Panc1 (cell line): Measurements from ENCODE around the gene ORC4. TPM values are rescaled to one million over a fixed set of nuclear protein-coding genes. Genes with fewer than 3 reads are reported as not detected.

Experiments used
- ATAC-seq: fragments of 200-7000 bp; cut with Tn5 transposase; 2 replicates; pipeline ENCODE4 v1.9.1; 2020; ENCODE audit warnings: mild to moderate bottlenecking, moderate library complexity
- BruUV-seq: library from RNA; stranded (reverse); fragments of 400-500 nt; replicated peaks from 2 replicates; lab custom pipeline; 2021; lab: Mats Ljungman, UMichigan
- CTCF ChIA-PET: fragments of 300-600 bp; sonication (Branson Sonifier 250); formaldehyde crosslinking; loops from one replicate; lab custom pipeline; 2022; ENCODE audit warnings: antibody characterized with exemption; lab: Charles Lee
- POLR2A ChIA-PET: fragments of 300-600 bp; sonication (Branson Sonifier 250); formaldehyde crosslinking; loops from one replicate; lab custom pipeline; 2022; ENCODE audit warnings: antibody characterized with exemption; lab: Charles Lee
- DNase-seq: peaks from one replicate; pipeline ENCODE4 v3.0.0-alpha.2; 2010; ENCODE audit warnings: low read depth, low spot score
- H3K27ac ChIP-seq: 2 replicates; pipeline ENCODE4 v1.5.1; 2011; ENCODE audit warnings: mild to moderate bottlenecking, low read length, inconsistent platforms
- H3K27me3 ChIP-seq: fragments of 200-500 bp; sonication (Bioruptor generic); 2 replicates; pipeline ENCODE4 v1.6.0; 2014; ENCODE audit warnings: low read length, inconsistent platforms; ENCODE audit not compliant: control insufficient read depth, insufficient read depth
- H3K36me3 ChIP-seq: fragments of 200-500 bp; sonication (Bioruptor generic); 2 replicates; pipeline ENCODE4 v1.5.1; 2014; ENCODE audit warnings: inconsistent platforms, mild to moderate bottlenecking, low read length, moderate library complexity; ENCODE audit not compliant: control insufficient read depth, insufficient read depth
- H3K4me1 ChIP-seq: 2 replicates; pipeline ENCODE4 v1.5.1; 2011; ENCODE audit warnings: inconsistent platforms, mild to moderate bottlenecking, low read length, moderate library complexity; ENCODE audit not compliant: control insufficient read depth, insufficient read depth
- H3K4me3 ChIP-seq, 2 experiments: 2 replicates each; pipeline ENCODE4 v1.5.1; 2011 to 2012; ENCODE audit warnings: low read depth in 2 of 2, low read length in 2 of 2, mild to moderate bottlenecking in 2 of 2, inconsistent platforms in 1 of 2, moderate library complexity in 1 of 2
- H3K9me3 ChIP-seq: fragments of 200-500 bp; sonication (Bioruptor generic); 2 replicates; pipeline ENCODE4 v1.5.1; 2014; ENCODE audit warnings: low read depth, mild to moderate bottlenecking, inconsistent platforms, low read length, moderate library complexity; ENCODE audit not compliant: control insufficient read depth, insufficient read depth
- CTCF ChIP-seq: fragments of 450-650 bp; IDR thresholded peaks from 2 replicates; pipeline ENCODE4 v1.5.1; 2017; ENCODE audit warnings: mild to moderate bottlenecking
- POLR2AphosphoS5 ChIP-seq: IDR thresholded peaks from 2 replicates; pipeline ENCODE4 v1.6.1; 2012; ENCODE audit warnings: mild to moderate bottlenecking, low read depth, low read length, moderate library complexity
- REST ChIP-seq, 2 experiments: IDR thresholded peaks; 2 replicates each; pipeline ENCODE4 v1.6.1; 2011 to 2012; ENCODE audit warnings: low read depth in 2 of 2, control low read depth in 1 of 2, low read length in 1 of 2, mild to moderate bottlenecking in 1 of 2, moderate library complexity in 1 of 2; ENCODE audit not compliant: insufficient read depth in 1 of 2
- SIN3A ChIP-seq: IDR thresholded peaks from 2 replicates; pipeline ENCODE4 v1.6.1; 2012; ENCODE audit warnings: low read depth, mild to moderate bottlenecking, low read length, moderate library complexity, borderline replicate concordance; ENCODE audit not compliant: insufficient read depth
- TCF7L2 ChIP-seq: IDR thresholded peaks from 2 replicates; pipeline ENCODE4 v1.6.1; 2011; ENCODE audit warnings: mild to moderate bottlenecking, low read depth, low read length, inconsistent platforms
- in situ Hi-C: cut with HindIII; loops from 2 replicates; pipeline ENCODE4 v1.10.0; 2016; ENCODE audit warnings: low sequenced_read_pairs, low pct_unique_long_range_greater_than_20kb
- intact Hi-C: fragments of 100-400 bp; cut with micrococcal nuclease; formaldehyde crosslinking; loops from one replicate; pipeline ENCODE4 v1.10.0; 2022; ENCODE audit not compliant: unreplicated experiment
- total RNA-seq: library from RNA; stranded (reverse); gene quantifications from one replicate; pipeline ENCODE4 v1.2.1, GENCODE V29; 2021; ENCODE audit not compliant: unreplicated experiment

Gene ORC4
- total RNA-seq, 1 experiment from 2014 or later, result 43.3 TPM

- H3K9me3 ChIP-seq, result no peaks in the 10 kb centered on the region
- DNase-seq (no peak), ATAC-seq (no peak)
- no TSS peak for BruUV-seq
- no peaks in the 10 kb centered on the region for H3K4me1 ChIP-seq
- ChIA-PET CTCF (no interaction called here), POLR2A (no interaction called here)
- no peak overlapping the region for H3K4me3 ChIP-seq
- intact Hi-C loops (no loop called here), in situ Hi-C loops (no loop called here)
- H3K27me3 ChIP-seq, result no peaks in the 10 kb centered on the region
- H3K27ac ChIP-seq, result no peak overlapping the region
- no peak for TF ChIP-seq TCF7L2
- no peak for TF ChIP-seq POLR2AphosphoS5
- no peak for TF ChIP-seq CTCF
- TF ChIP-seq SIN3A, result no peak
- no peak for TF ChIP-seq REST (IDR thresholded peaks at IDR 0.05; ENCODE audit: insufficient read depth in 1 of 2, low read depth in 2 of 2, low read length in 1 of 2)
- H3K36me3 ChIP-seq, result no peaks in the 10 kb centered on the region; the same call in 1 of the 2 replicates
Measured at GRCh38 chr2:148031152-148031551, 10.6 kb upstream of the ORC4 start.

- ChIA-PET POLR2A (no interaction called here), CTCF (no interaction called here)
- Histone ChIP-seq H3K4me3 (no peak overlapping the region), H3K36me3 (no peaks in the 10 kb centered on the region; the same call in 1 of the 2 replicates), H3K9me3 (no peaks in the 10 kb centered on the region), H3K27ac (no peak overlapping the region), H3K27me3 (no peaks in the 10 kb centered on the region), H3K4me1 (peaks cover 4% of the 10 kb centered on the region; the same call in 1 of the 2 replicates)
- no TSS peak for BruUV-seq
- intact Hi-C loops (no loop called here), in situ Hi-C loops (no loop called here)
- no peak for ATAC-seq
- DNase-seq, result no peak
- TF ChIP-seq POLR2AphosphoS5 (no peak), SIN3A (no peak), CTCF (no peak), TCF7L2 (no peak), REST (IDR thresholded peaks at IDR 0.05; ENCODE audit: insufficient read depth in 1 of 2, low read depth in 2 of 2, low read length in 1 of 2) (no peak)
Measured at GRCh38 chr2:148028781-148029180, 8.2 kb upstream of the ORC4 start.
